HG03378 (cell line): Measurements from ENCODE around the gene BAIAP2.
"Not testable (repeated sequence)": the region's sequence is repeated elsewhere in the genome, so short reads cannot be mapped to it uniquely, and the experiment has no call there.

Experiments used
- ATAC-seq: cut with Tn5 transposase; IDR thresholded peaks from one replicate; pipeline ENCODE4 v1.9.1; 2021; ENCODE audit warnings: mild to moderate bottlenecking, moderate library complexity; ENCODE audit not compliant: unreplicated experiment

Gene BAIAP2

GRCh38 chr17:81000334-81000630 is 34.7 kb upstream of the BAIAP2 start:
- ATAC-seq, result no peak

- no peak for ATAC-seq
Observed at GRCh38 chr17:81000631-81001357, 34.2 kb upstream of the BAIAP2 start.

GRCh38 chr17:81002013-81002384 is 33.0 kb upstream of the BAIAP2 start:
- ATAC-seq, result no peak

GRCh38 chr17:81002409-81003361 is 32.3 kb upstream of the BAIAP2 start:
- ATAC-seq, result no peak

GRCh38 chr17:81003711-81004475 is 31.1 kb upstream of the BAIAP2 start:
- ATAC-seq, result no peak

GRCh38 chr17:81006891-81007290 is 28.1 kb upstream of the BAIAP2 start:
- no peak for ATAC-seq

GRCh38 chr17:81008140-81008539 is 26.8 kb upstream of the BAIAP2 start:
- ATAC-seq, result no peak

GRCh38 chr17:81009136-81009535 is 25.8 kb upstream of the BAIAP2 start:
- ATAC-seq, result no peak

GRCh38 chr17:81010935-81011334 is 24.0 kb upstream of the BAIAP2 start:
- no peak for ATAC-seq

- no peak for ATAC-seq
Observed at GRCh38 chr17:81011951-81012350, 23.0 kb upstream of the BAIAP2 start.

GRCh38 chr17:81012574-81013447 is 22.1 kb upstream of the BAIAP2 start:
- no peak for ATAC-seq

- no peak for ATAC-seq
Observed at GRCh38 chr17:81013642-81014041, 21.3 kb upstream of the BAIAP2 start.

GRCh38 chr17:81015136-81015535 is 19.8 kb upstream of the BAIAP2 start:
- ATAC-seq, result no peak

- no peak for ATAC-seq
Observed at GRCh38 chr17:81016575-81016974, 18.4 kb upstream of the BAIAP2 start.

GRCh38 chr17:81017330-81017729 is 17.6 kb upstream of the BAIAP2 start:
- not testable (repeated sequence) for ATAC-seq

- ATAC-seq, result no peak
Observed at GRCh38 chr17:81018044-81018802, 16.7 kb upstream of the BAIAP2 start.

GRCh38 chr17:81019563-81020442 is 15.1 kb upstream of the BAIAP2 start:
- ATAC-seq, result no peak

- no peak for ATAC-seq
Observed at GRCh38 chr17:81020443-81020766, 14.5 kb upstream of the BAIAP2 start.
